Ectodermal cell (in vitro differentiated cells): ENCODE measurements around the gene RSPO1.
A peak's percentile ranks its signal among the peaks of the same experiment; 100 is the strongest.
"Not testable (repeated sequence)": the region's sequence is repeated elsewhere in the genome, so short reads cannot be mapped to it uniquely, and the experiment has no call there.

Source experiments
- H3K27ac ChIP-seq: 2 replicates; pipeline ENCODE4 v1.7.0; 2013; ENCODE audit warnings: mild to moderate bottlenecking, low read depth, low read length; ENCODE audit not compliant: insufficient read depth, poor library complexity, severe bottlenecking
- H3K27me3 ChIP-seq: 2 replicates; pipeline ENCODE4 v1.7.0; 2013; ENCODE audit warnings: mild to moderate bottlenecking, low read length; ENCODE audit not compliant: insufficient read depth, control insufficient read depth, poor library complexity, severe bottlenecking
- H3K36me3 ChIP-seq: one replicate; pipeline ENCODE4 v1.7.0; 2013; ENCODE audit warnings: low read length; ENCODE audit not compliant: control insufficient read depth, insufficient read depth
- H3K4me1 ChIP-seq: one replicate; pipeline ENCODE4 v1.7.0; 2013; ENCODE audit warnings: low read length; ENCODE audit not compliant: control insufficient read depth, insufficient read depth
- H3K4me3 ChIP-seq: 2 replicates; pipeline ENCODE4 v1.7.0; 2013; ENCODE audit warnings: low read depth, low read length, control low read depth; ENCODE audit not compliant: insufficient read depth
- H3K9me3 ChIP-seq: 2 replicates; pipeline ENCODE4 v1.7.0; 2013; ENCODE audit warnings: mild to moderate bottlenecking, low read length, moderate library complexity; ENCODE audit not compliant: control insufficient read depth
- WGBS, 2 experiments: methylation state at CpG; one replicate each; pipeline ENCODE4 v1.1.7; 2013; ENCODE audit warnings: missing lambda C conversion rate in 2 of 2; 5-methylcytosine and 5-hydroxymethylcytosine counted together

The RSPO1 gene

DNA sequence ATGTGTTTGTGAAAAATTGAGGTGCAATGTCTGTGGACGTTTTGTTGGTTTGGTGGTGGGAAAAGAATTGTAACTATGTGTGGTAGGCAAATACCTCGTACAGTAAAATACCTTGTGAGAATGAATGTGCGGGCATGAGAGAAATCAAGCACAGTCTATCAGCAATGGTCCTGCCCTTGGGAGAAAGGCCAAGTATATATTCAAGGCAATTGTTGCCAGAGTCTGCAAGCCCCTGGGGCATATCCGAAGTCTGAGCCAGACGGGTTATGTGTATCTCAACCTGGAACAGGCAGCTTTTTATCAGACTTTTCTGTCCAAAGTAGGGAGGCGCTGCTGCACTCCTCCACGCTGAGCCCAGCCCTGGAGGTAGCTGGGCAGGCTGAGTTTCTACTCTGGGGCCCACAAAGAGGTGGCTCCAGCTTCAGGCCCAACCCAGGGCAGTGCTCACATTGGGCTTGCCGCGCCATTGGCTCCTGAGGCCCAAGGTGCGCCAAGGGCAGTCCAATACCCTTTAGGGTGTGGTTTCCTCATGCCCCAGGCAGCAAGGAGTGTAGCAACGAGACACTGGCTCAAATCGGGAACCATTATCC lies 29.5 kb downstream of the RSPO1 start:
- Histone ChIP-seq H3K9me3 (no peaks in the 10 kb centered on the region), H3K4me1 (no peaks in the 10 kb centered on the region), H3K4me3 (no peak overlapping the region), H3K36me3 (no peaks in the 10 kb centered on the region), H3K27me3 (peaks cover 46% of the 10 kb centered on the region), H3K27ac (no peak overlapping the region)
- 87 to 89% methylated on average over 12 of the region's 12 CpGs for WGBS, 2 experiments

DNA sequence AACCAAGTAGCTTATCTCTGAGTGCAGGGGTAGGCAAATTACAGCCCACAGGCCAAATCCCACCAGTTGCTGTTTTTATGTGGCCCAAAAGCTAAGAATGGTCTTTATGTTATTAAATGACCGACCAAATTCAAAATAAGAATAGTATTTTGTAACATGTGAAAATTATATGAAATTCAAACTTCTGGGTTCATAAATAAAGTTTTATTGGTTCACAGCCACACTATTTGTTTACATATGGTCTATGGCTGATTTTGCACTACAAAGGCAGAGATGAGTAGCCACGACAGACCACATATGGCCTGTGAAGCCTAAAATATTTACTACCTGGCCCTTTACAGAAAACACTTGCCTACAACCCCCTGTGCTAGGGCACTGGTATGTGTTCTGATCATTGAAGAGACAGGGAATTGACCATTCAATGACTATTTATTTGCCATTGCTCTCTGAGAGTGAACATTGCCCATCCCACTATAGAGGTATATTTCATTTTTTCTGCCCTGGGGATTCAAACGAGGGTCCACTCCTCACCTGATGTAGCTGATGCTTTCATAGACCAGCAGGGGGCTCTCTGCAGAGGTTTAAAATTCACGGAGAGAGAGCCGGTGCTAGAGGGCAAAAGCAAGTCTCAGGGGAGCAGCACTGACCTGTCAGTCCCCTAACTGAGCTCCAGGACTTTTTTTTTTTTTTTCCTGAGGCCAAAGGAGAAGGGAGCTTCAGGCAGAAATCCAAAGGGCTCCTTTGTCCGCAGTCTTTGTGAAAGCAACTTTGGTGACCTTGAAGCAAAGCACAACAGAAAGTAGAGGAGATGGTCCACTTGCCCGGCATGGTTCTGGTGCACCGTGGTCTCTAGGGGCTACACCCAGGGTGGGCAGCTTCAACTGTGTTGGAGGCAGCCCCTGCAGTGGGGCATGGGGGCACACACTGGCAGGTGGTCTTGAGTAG lies 31.7 kb downstream of the RSPO1 start:
- no peaks in the 10 kb centered on the region for H3K9me3 ChIP-seq
- no peak overlapping the region for H3K27ac ChIP-seq
- 38 to 39% methylated on average over 7 of the region's 8 CpGs for WGBS, 2 experiments
- no peaks in the 10 kb centered on the region for H3K36me3 ChIP-seq
- no peak overlapping the region for H3K4me3 ChIP-seq
- H3K27me3 ChIP-seq, result peaks cover 30% of the 10 kb centered on the region
- no peaks in the 10 kb centered on the region for H3K4me1 ChIP-seq

DNA sequence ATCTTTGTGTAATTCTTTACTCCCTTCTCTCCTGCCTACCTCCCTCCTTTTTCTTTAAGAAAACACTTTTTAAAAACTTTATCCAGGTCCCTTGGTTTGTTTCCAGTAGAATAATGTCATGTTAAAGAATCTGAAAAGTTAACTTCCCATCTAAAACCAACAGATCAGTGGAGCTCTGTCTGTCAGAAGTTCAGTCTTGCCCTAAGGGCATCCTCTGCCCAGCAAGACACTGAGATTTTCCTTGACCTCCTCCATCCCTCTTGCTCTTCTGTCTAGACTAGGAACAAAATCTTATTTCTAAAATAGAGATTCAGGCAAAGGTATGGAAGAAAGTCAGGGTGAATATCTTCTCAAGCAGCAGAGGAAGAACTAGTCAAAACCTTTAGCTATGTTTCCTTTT lies 33.3 kb downstream of the RSPO1 start:
- Histone ChIP-seq H3K4me3 (no peak overlapping the region), H3K36me3 (no peaks in the 10 kb centered on the region), H3K9me3 (no peaks in the 10 kb centered on the region), H3K4me1 (no peaks in the 10 kb centered on the region), H3K27me3 (peaks cover 28% of the 10 kb centered on the region), H3K27ac (no peak overlapping the region)

DNA sequence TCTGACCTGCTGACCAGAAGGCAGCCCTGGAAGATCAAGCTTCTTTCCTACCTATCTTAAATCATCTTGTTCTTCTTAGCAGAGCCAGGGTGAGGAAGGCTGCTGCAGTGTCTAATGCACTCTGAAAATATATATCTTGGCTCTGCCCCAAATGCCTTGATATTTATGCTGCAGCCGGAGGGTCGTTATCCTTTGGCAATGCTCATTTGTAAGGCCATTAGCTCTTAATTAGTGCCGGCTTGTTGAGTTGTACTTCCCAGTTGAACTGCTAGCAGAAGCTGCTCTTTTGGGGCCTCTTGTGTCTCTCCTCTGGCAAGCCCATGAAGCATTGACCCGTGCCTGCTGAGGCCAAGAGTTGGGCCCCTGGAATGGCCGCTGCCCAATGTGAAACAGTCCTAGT lies 34.8 kb downstream of the RSPO1 start:
- Histone ChIP-seq H3K4me3 (no peak overlapping the region), H3K4me1 (no peaks in the 10 kb centered on the region), H3K9me3 (no peaks in the 10 kb centered on the region), H3K27ac (no peak overlapping the region), H3K27me3 (peaks cover 28% of the 10 kb centered on the region), H3K36me3 (no peaks in the 10 kb centered on the region)
- 87 to 91% methylated on average over 5 of the region's 5 CpGs for WGBS, 2 experiments

DNA sequence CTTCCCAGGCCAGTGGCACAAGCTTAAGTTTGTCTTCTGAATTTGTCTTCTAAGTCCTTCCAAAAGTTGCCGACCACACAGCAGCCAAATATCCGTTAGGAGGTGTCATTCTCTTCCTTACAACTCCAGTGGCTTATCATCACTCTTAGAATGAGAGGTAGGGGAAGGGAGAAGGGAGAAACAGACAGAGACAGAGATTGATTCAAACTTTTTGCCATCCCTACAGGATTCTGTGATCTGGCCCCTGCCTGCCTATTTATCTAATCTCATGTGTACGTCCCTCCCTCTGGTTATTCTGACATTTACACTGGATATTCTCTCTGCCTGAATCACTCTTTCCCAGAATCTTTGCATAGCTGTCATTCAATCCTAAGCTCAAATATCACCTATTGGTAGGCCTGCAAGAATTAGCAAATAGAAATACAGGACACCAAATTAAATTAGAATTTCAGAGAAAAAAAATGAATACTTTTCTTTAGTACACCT lies 38.5 kb downstream of the RSPO1 start:
- Histone ChIP-seq H3K4me3 (peak overlapping the region; percentile 88), H3K4me1 (no peaks in the 10 kb centered on the region), H3K27me3 (peaks cover 25% of the 10 kb centered on the region), H3K9me3 (no peaks in the 10 kb centered on the region), H3K27ac (no peak overlapping the region), H3K36me3 (peaks cover 15% of the 10 kb centered on the region)
- WGBS, 2 experiments, result 0 to 7% methylated on average over 2 of the region's 3 CpGs

DNA sequence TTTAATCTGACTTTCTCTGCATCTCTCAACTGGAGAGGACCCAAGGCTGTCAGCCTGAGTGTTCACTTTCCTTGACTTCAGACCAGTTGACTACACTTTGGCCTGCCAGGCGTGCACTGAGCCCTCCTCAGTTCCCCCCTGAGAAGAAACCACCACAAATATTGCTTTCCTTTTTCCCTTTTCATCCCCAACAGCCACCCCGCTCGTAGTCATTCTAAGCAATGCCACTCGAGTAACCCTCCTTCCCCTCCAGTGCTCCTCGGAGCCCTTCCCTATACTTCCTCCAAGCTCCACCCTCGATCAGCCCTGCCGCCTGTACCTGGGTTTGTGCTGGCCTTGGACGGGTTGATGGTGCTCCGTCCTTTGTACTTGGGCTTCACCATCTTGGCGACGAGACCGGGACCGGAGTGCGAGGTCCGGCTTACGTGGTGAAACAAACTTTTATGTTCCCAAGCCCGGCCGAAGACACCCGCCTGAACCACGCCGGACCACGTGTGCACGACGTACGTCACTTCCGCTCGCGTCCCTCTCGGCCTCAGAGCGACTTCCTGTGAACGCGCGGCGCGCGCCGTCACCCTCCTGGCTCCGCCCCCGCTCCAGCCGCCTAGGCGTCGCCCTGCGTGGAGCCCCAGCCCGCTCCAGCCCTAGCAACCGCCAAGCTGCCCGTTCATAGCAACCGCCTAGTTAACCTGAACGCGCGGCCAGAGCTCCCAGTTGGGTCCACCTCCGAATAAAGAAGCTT lies 39.1 kb downstream of the RSPO1 start, which contains the start of gene GNL2:
Gene GNL2, minus strand, starts transcription at position 498 of the 742 bp plus-strand sequence. Its CDS starts 115 bp downstream, at position 383.
- H3K4me3 ChIP-seq, result peak within 1 kb of the TSS; percentile 88
- peaks cover 19% of the 10 kb centered on the region for H3K27me3 ChIP-seq
- H3K36me3 ChIP-seq, result peaks cover 15% of the 10 kb centered on the region
- H3K9me3 ChIP-seq, result no peaks in the 10 kb centered on the region
- H3K27ac ChIP-seq, result no peak within 1 kb of the TSS
- H3K4me1 ChIP-seq, result no peaks in the 10 kb centered on the region
- 0% methylated on average over 51 of the region's 51 CpGs for WGBS, 2 experiments

DNA sequence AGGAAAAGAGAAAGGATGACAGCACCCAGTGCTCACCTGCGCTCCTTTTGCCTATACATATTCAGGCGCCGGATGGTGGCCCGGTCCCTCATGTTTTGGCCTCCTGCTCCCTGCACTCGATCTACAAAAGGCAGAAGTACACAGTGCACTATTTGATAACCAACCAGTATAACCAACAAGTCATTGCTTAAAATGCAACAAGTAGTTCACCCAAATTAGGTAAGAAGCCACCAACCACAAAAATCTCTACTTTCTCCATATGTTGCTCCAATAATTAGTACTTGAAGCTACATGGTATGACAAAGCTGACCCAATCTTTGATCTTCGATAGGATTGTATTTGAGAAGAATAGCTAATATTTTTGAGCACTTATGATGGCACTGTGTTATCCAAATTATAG lies 41.0 kb downstream of the RSPO1 start:
- H3K27me3 ChIP-seq, result peaks cover 19% of the 10 kb centered on the region
- no peaks in the 10 kb centered on the region for H3K9me3 ChIP-seq
- peaks cover 18% of the 10 kb centered on the region for H3K36me3 ChIP-seq
- H3K4me3 ChIP-seq, result no peak overlapping the region
- no peak overlapping the region for H3K27ac ChIP-seq
- H3K4me1 ChIP-seq, result no peaks in the 10 kb centered on the region
- WGBS, 2 experiments, result 96 to 98% methylated on average over 6 of the region's 6 CpGs

DNA sequence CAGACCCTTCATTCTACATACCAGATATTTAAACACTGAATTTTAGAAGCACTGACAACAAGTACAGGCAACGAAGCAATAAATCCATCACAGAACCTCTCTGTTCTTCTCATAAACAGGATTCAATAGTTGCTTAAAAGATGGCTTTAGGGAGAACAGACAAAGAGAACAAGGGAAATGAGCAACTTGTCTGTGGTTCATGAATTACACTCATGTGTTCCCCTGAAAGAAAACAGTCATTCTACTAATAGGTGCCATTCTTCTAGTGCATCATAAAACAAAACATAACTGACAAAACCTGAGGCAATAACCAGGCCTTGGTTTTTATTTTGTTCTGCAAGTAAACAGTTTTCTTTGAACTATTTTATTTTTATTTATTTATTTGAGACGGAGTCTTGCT lies 45.8 kb downstream of the RSPO1 start:
- no peak overlapping the region for H3K4me3 ChIP-seq
- H3K36me3 ChIP-seq, result peaks cover 25% of the 10 kb centered on the region
- H3K27me3 ChIP-seq, result no peaks in the 10 kb centered on the region
- WGBS, 2 experiments, result 89 to 95% methylated on average over 2 of the region's 2 CpGs
- H3K9me3 ChIP-seq, result no peaks in the 10 kb centered on the region
- no peak overlapping the region for H3K27ac ChIP-seq
- H3K4me1 ChIP-seq, result no peaks in the 10 kb centered on the region

DNA sequence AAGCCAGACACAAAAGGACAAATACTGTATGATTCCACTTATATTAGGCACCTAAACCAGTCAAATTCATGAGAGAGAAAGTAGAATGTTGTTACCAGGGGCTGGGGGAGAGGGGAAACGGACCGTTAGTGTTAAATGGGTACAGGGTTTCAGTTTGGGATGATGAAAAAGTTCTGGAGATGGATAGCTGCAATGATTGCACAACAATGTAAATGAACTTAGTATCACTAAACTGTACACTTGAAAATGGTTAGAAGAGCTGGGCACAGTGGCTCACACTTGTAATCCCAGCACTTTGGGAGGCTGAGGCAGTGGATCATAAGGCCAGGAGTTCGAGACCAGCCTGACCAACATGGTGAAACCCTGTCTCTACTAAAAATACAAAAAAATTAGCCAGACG lies 50.1 kb downstream of the RSPO1 start:
- 94 to 100% methylated on average over 4 of the region's 4 CpGs for WGBS, 2 experiments

DNA sequence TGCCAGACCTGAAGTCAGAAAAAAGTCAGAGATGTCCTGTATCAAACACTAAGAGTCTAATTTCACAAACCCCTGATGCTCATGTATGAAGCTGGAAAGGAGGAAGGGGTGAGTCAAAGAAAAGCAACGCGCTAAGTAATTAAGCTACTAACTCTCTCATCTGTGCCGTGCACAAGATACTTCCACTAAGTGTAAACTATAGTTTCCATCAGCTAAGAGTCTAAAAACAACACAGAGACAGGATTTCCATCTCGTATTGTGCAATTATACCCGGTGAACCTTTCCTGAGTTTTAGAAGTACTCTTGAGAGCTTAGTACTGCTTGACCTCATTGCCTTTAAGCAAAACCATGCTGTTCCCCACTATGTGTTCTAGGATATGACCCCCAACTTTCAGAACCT lies 59.0 kb downstream of the RSPO1 start:
- 93 to 95% methylated on average over 5 of the region's 5 CpGs for WGBS, 2 experiments
- Histone ChIP-seq H3K4me1 (no peaks in the 10 kb centered on the region), H3K36me3 (peaks cover 66% of the 10 kb centered on the region), H3K27me3 (no peaks in the 10 kb centered on the region), H3K9me3 (no peaks in the 10 kb centered on the region), H3K4me3 (no peak overlapping the region), H3K27ac (no peak overlapping the region)

More for the DNA sequence above, 50.1 kb downstream of the RSPO1 start:
- not testable (repeated sequence) for H3K27me3 ChIP-seq, H3K4me1 ChIP-seq, H3K27ac ChIP-seq, H3K4me3 ChIP-seq, H3K9me3 ChIP-seq
- peaks cover 31% of the 10 kb centered on the region for H3K36me3 ChIP-seq
